Ectodermal cell (in vitro differentiated cells): ENCODE measurements around the gene PNCK.
"Not testable (repeated sequence)": the region's sequence is repeated elsewhere in the genome, so short reads cannot be mapped to it uniquely, and the experiment has no call there.

Source experiments
- H3K27ac ChIP-seq: 2 replicates; pipeline ENCODE4 v1.7.0; 2013; ENCODE audit warnings: mild to moderate bottlenecking, low read depth, low read length; ENCODE audit not compliant: insufficient read depth, poor library complexity, severe bottlenecking
- H3K27me3 ChIP-seq: 2 replicates; pipeline ENCODE4 v1.7.0; 2013; ENCODE audit warnings: mild to moderate bottlenecking, low read length; ENCODE audit not compliant: insufficient read depth, control insufficient read depth, poor library complexity, severe bottlenecking
- H3K36me3 ChIP-seq: one replicate; pipeline ENCODE4 v1.7.0; 2013; ENCODE audit warnings: low read length; ENCODE audit not compliant: control insufficient read depth, insufficient read depth
- H3K4me1 ChIP-seq: one replicate; pipeline ENCODE4 v1.7.0; 2013; ENCODE audit warnings: low read length; ENCODE audit not compliant: control insufficient read depth, insufficient read depth
- H3K4me3 ChIP-seq: 2 replicates; pipeline ENCODE4 v1.7.0; 2013; ENCODE audit warnings: low read depth, low read length, control low read depth; ENCODE audit not compliant: insufficient read depth
- H3K9me3 ChIP-seq: 2 replicates; pipeline ENCODE4 v1.7.0; 2013; ENCODE audit warnings: mild to moderate bottlenecking, low read length, moderate library complexity; ENCODE audit not compliant: control insufficient read depth
- WGBS, 2 experiments: methylation state at CpG; one replicate each; pipeline ENCODE4 v1.1.7; 2013; ENCODE audit warnings: missing lambda C conversion rate in 2 of 2; 5-methylcytosine and 5-hydroxymethylcytosine counted together

Gene PNCK

DNA sequence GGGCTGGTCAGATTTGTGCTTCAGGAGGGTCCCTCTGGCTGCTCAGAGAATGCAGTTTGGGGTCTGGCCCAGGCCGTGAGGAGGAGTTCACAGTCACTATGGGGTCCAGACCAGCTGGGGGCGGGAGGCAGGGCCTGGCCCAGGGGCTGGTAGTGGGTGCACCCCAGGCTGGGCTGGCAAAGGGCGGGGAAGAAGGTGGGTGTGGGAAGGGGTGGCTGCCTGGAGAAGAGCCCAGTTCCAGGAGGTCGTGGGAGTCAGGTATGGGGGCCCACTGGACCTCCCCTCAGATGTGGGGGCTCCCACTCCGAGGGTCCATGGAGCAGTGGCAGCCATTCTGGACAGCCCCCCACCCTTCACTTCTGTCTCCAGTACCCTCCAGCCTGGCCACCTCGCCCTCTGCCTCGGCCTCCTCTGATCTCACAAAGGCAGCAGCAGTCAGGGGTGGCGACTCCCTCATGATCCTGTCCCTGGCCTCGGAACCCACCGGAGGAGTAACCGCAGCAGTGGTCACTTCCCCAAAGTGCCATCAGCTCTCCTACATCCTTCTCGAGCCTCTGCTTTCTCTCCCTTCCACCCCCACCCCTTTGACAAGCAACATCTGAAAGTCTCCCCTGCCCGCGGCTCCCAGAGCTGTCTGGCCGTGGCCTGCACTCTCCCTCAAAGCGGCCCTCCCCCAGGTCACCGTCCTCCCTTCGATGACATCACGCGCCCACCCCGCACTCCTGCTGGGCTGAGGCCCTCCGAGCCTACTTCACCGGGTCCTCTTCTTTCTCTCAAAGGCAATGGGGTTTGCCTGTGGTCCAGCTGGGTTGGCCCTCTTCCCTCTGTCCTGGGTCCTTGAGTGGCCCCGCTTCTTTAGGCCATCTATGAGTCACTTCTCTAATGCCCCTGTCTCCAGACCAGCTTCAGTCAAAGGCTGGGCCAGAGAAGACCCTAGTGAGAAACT is 12.4 kb upstream of the PNCK start:
- WGBS, 2 experiments = 31 to 34% methylated on average over 24 of the region's 24 CpGs
- peaks cover 7% of the 10 kb centered on the region for H3K4me1 ChIP-seq
- peak overlapping the region; percentile 95 for H3K27ac ChIP-seq
- peak overlapping the region; percentile 28 for H3K4me3 ChIP-seq
- no peaks in the 10 kb centered on the region for H3K36me3 ChIP-seq
- H3K27me3 ChIP-seq = no peaks in the 10 kb centered on the region
- no peaks in the 10 kb centered on the region for H3K9me3 ChIP-seq

DNA sequence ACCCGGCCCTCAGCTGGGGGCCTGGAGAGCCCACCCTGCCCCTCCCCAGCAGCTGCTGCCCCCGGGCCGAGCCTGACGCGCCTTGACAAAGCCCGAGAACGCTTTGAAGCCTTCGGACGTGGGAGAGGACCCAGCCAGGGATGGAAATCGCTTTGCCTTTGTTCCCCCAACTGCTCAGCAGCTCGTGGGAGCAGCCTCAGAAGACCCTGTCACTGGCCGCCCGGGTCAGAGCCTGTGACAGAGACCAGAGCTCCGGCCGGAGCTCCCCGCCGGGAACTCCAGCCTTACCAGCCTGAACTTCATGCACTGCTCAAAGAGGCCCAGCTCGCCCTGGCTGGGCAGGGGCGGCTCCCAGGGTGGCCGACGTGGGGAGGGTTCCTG is 11.5 kb upstream of the PNCK start:
- peak overlapping the region; percentile 93 for H3K27ac ChIP-seq
- peak overlapping the region; percentile 28 for H3K4me3 ChIP-seq
- H3K36me3 ChIP-seq = no peaks in the 10 kb centered on the region

DNA sequence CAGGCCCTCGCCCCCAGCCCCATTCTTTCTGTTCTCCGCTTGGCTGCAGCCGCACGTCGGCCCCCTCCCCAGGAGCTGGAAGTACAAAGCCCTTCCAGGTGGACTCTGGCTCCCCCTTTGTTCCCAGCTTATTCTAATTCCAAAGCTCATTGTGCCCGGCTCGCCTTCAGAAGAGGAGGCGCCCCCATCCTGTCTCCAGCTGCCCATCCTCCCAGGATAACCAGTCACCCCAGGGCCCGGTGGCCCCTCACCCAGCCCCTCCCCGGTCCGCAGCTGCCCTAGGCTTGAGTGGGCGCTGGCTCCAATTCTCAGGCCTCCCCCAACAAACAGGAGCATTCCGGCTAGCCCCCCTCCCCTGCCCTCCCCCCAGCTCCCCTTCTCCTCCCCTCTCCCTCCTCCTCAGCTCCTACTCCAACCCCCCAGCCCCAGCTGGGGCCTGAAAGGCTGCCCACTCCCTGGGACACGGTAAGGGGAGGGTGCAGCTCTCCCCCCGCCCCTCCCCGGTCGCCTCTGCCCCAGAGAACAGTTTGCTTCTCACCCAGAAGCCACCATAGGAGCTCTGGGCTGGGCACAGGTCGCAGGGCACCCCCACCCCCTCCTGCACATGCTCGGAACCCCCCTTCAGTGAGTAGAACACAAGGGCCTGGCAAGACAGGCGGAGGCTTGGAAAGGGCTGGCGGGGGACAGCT is 11.0 kb upstream of the PNCK start:
- H3K9me3 ChIP-seq = no peaks in the 10 kb centered on the region
- WGBS, 2 experiments = 0 to 1% methylated on average over 20 of the region's 21 CpGs
- H3K27ac ChIP-seq = peak overlapping the region; percentile 93
- H3K36me3 ChIP-seq = no peaks in the 10 kb centered on the region
- no peaks in the 10 kb centered on the region for H3K27me3 ChIP-seq
- peak overlapping the region; percentile 28 for H3K4me3 ChIP-seq
- H3K4me1 ChIP-seq = peaks cover 7% of the 10 kb centered on the region

More for the DNA sequence above, 11.5 kb upstream of the PNCK start:
- peaks cover 7% of the 10 kb centered on the region for H3K4me1 ChIP-seq
- H3K9me3 ChIP-seq = no peaks in the 10 kb centered on the region
- H3K27me3 ChIP-seq = no peaks in the 10 kb centered on the region
- 1 to 3% methylated on average over 21 of the region's 21 CpGs for WGBS, 2 experiments

DNA sequence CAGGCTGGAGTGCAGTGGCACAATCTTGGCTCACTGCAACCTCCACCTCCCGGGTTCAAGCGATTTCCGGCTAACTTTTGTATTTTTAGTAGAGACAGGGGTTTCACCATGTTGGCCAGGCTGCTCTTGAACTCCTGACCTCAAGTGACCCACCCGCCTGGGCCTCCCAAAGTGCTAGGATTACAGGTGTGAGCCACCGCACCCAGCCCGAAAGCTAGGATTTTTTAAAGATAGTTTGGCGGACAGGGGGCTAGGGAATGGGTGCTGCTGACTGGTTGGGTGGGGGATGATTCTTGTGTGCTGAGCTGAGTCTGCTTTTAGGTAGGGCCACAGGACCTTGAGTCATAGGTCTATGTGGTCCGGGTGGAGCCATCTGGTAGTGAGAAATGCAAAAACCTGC is 9.9 kb upstream of the PNCK start:
- not testable (repeated sequence) for H3K4me3 ChIP-seq, H3K4me1 ChIP-seq, H3K36me3 ChIP-seq, H3K9me3 ChIP-seq, H3K27me3 ChIP-seq
- peak overlapping the region; percentile 93 for H3K27ac ChIP-seq
- 90 to 95% methylated on average over 8 of the region's 8 CpGs for WGBS, 2 experiments

DNA sequence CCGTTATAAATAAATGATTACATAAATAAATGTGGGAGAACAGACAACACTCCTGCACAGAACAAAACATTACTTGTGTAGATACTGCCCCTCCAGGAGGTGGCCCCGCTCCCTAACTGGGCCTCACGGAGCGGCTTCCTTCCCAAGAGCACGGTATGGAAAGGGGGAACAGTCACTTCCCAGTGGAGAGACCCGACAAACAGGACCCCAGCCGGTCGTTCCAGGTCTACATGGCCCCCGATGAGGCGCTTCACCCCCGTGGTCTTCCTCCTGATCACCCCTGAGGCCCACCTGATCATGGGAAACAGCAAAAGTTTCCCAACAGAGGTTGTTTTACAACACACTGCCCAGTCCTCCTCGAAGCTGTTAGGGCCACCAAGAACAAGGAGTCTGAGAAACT is 7.6 kb upstream of the PNCK start:
- no peak overlapping the region for H3K4me3 ChIP-seq
- no peaks in the 10 kb centered on the region for H3K36me3 ChIP-seq
- peaks cover 4% of the 10 kb centered on the region for H3K4me1 ChIP-seq
- no peaks in the 10 kb centered on the region for H3K9me3 ChIP-seq
- WGBS, 2 experiments = 86 to 87% methylated on average over 11 of the region's 12 CpGs
- no peak overlapping the region for H3K27ac ChIP-seq
- no peaks in the 10 kb centered on the region for H3K27me3 ChIP-seq

DNA sequence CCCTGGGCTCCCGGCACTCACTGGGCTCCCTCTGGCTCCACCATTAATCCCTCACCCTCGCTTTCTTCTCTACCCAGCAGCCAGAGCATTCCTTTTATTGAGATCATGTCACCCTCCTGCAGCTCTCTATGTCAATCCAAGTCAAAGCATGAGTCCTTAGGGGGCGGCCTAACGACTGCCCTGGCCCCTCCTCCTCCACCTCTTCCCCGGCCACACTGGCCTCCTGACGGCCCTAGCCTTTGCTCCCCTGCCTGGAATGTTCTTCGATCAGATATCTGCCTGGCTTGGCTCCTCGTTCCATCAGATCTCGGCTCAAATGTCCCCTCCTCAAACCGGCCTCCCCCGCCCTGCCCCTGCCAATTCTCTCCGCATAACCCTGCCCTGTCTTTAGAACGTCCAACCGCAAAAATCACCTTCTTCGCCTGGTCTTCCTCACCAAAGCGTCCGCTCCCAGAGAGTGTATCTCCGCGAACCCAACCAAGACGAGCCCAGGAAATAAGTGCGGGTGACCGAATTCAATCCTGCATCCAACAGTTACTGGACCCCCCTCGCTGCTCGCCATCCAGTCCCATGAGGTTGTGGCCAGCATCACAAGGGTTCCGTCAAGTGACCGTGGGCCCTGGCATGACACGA is 722 bp upstream of the PNCK start:
- H3K27ac ChIP-seq = peak overlapping the region; percentile 50

DNA sequence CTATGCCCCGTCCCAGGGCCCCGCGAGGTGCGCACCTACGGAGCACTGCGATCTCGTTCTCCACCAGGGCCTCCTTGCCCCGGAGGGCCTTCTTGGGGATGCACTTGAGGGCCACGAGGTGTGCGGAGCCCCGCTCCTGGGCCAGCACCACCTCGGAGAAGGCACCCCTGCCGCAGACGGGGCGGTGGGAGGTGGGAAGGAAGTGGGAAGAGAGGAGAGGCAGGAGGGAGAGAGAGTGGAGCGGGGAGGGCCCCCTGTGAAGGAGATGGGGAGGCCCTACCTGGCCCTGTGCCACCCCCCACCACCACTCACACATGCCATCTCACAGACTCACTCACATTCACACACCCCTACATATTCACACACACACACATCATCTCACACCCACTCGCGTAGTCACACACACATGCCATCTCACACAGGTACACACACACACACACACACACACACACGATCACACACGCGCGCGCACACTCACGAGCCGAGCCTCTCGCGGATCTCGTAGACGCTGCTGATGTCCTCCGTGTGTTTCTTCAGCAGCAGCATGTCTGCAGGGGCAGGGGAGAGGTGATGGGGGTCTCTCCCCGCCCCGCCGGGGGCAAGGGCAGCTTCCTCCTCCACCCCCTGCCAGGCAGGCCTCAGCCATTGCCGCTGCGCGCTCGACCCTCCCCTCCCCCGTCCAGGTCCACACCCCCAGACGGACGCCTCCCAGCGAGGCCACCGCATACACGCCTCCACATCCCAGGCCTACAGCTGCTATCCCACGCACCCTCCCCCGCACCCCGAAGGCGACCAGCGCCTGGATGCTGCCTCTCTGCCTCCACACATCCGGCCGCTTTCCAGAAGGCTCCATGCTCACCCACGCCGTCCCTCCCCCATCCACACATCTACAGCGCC is 834 bp downstream of the PNCK start:
- 47 to 48% methylated on average over 52 of the region's 53 CpGs for WGBS, 2 experiments
- Histone ChIP-seq H3K36me3 (no peaks in the 10 kb centered on the region), H3K27me3 (no peaks in the 10 kb centered on the region), H3K4me3 (peak overlapping the region; percentile 10), H3K27ac (no peak overlapping the region), H3K9me3 (no peaks in the 10 kb centered on the region), H3K4me1 (peaks cover 5% of the 10 kb centered on the region)

More for the DNA sequence above, 722 bp upstream of the PNCK start:
- Histone ChIP-seq H3K9me3 (no peaks in the 10 kb centered on the region), H3K4me3 (no peak overlapping the region), H3K4me1 (peaks cover 5% of the 10 kb centered on the region), H3K36me3 (no peaks in the 10 kb centered on the region), H3K27me3 (no peaks in the 10 kb centered on the region)
- WGBS, 2 experiments = 49% methylated on average over 27 of the region's 27 CpGs

DNA sequence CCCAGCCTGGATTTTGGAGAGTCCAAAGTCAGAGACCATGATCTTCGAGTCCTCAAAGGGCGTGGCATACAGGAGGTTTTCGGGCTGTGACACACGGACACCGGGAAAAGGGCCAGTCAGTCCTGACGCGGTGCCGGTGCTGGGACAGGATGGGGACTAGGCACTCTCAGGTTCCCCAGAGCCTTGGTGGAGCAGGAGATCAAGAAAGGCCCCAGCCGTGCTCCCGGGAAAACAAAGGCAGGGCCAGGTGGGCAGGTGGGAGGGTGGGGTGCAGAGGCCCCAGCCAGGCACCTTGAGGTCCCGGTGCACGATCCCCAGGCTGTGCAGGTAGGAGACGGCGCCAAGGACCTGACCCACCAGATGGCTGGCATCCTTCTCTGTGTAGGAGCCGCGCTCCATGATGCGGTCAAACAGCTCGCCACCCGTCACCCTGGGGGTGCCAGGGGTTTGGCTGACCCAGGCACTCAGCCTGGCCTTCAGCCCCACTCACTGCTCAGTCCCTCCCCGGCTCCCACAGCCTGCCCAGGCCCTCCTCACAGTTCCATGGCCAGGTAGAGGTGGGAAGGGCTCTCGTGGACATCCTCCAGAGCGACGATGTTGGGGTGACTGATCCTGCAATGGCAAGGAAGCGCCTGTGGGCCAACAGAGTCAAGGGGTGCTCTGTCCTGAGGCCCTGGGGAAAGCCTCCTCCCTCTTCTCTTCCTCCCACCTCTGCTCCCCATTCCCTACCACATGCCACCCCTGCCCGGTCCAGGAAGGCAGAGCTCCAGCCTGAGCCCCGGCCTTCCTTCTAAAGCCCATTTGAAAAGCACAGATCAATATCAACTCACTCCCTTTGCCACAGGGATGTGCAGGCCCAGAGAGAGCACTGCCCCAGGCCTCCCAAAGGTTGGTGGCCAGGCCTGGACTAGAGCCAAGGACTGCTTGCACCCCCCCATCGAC is 1.8 kb downstream of the PNCK start:
- H3K27ac ChIP-seq = no peak overlapping the region
- peaks cover 5% of the 10 kb centered on the region for H3K4me1 ChIP-seq
- H3K9me3 ChIP-seq = no peaks in the 10 kb centered on the region
- no peaks in the 10 kb centered on the region for H3K27me3 ChIP-seq
- 92 to 94% methylated on average over 27 of the region's 27 CpGs for WGBS, 2 experiments
- no peak overlapping the region for H3K4me3 ChIP-seq
- no peaks in the 10 kb centered on the region for H3K36me3 ChIP-seq
